GM12873 (cell line): ENCODE data around the gene NEK11.

Source experiments
- CTCF ChIP-seq: IDR thresholded peaks from 2 replicates; pipeline ENCODE4 v1.5.1; 2012; ENCODE audit warnings: low read depth, mild to moderate bottlenecking, moderate library complexity, low read length, control low read depth; ENCODE audit not compliant: insufficient read depth; ENCODE audit errors: missing control alignments

NEK11 gene

GRCh38 chr3:131091768-131092167 lies 65.1 kb downstream of the NEK11 start:
- TF ChIP-seq CTCF = no peak

GRCh38 chr3:131107637-131108433 lies 81.2 kb downstream of the NEK11 start:
- TF ChIP-seq CTCF = no peak

GRCh38 chr3:131109156-131109555 lies 82.5 kb downstream of the NEK11 start:
- no peak for TF ChIP-seq CTCF

GRCh38 chr3:131110087-131110486 lies 83.4 kb downstream of the NEK11 start:
- TF ChIP-seq CTCF = no peak

- no peak for TF ChIP-seq CTCF
These were observed 87.6 kb downstream of the NEK11 start for GRCh38 chr3:131114256-131114655.

- no peak for TF ChIP-seq CTCF
These were observed 99.0 kb downstream of the NEK11 start for GRCh38 chr3:131125684-131126083.

GRCh38 chr3:131140891-131141290 lies 114.2 kb downstream of the NEK11 start:
- TF ChIP-seq CTCF = no peak
